Heart right ventricle (tissue), 16 donors: ENCODE data around the gene AMHR2. TPM values are rescaled to one million over a fixed set of nuclear protein-coding genes. Genes with fewer than 3 reads are reported as not detected.
"Not testable (repeated sequence)": the region's sequence is repeated elsewhere in the genome, so short reads cannot be mapped to it uniquely, and the experiment has no call there.

Experiments used
- ATAC-seq, 8 donors: fragments of 200-7000 bp; cut with Tn5 transposase; one replicate each; pipeline ENCODE4 v1.9.1; 2020; ENCODE audit warnings: mild to moderate bottlenecking in 8 of 8, moderate library complexity in 8 of 8, moderate number of reproducible peaks in 1 of 8
- DNase-seq, 2 donors: peaks; one replicate each; pipeline ENCODE4 v3.0.0-alpha.2; 2020
- H3K27ac ChIP-seq, 10 donors: fragments of 200-600 bp; sonication (generic) in 2 of 10; one replicate each; pipeline versions ENCODE4 v1.5.0 to v1.8.0; 2020 to 2022; ENCODE audit warnings: mild to moderate bottlenecking in 3 of 10
- H3K27me3 ChIP-seq, 7 donors: fragments of 200-600 bp; one replicate each; pipeline ENCODE4 v1.8.0; 2021 to 2022; ENCODE audit warnings: mild to moderate bottlenecking in 2 of 7
- H3K36me3 ChIP-seq, 9 donors: fragments of 200-600 bp; sonication (generic) in 1 of 9; one replicate each; pipeline versions ENCODE4 v1.5.0 to v1.8.0; 2020 to 2022; ENCODE audit warnings: mild to moderate bottlenecking in 2 of 9
- H3K4me1 ChIP-seq, 9 donors: fragments of 200-600 bp; sonication (generic) in 1 of 9; one replicate each; pipeline versions ENCODE4 v1.5.0 to v1.8.0; 2020 to 2022; ENCODE audit warnings: mild to moderate bottlenecking in 4 of 9
- H3K4me3 ChIP-seq, 10 donors: fragments of 200-600 bp; sonication (generic) in 2 of 10; one replicate each; pipeline versions ENCODE4 v1.5.0 to v1.8.0; 2020 to 2022; ENCODE audit warnings: mild to moderate bottlenecking in 7 of 10, moderate library complexity in 2 of 10
- H3K9me3 ChIP-seq, 11 donors: fragments of 200-600 bp in 10 of 11; sonication (generic) in 2 of 11; one replicate each; pipeline versions ENCODE4 v1.5.0 to v1.8.0; 2013 to 2022; ENCODE audit warnings: mild to moderate bottlenecking in 2 of 11, control low read depth in 1 of 11, moderate library complexity in 1 of 11
- WGBS, 2 donors: extraction: QIAGEN DNeasy Blood & Tissue Kit; methylation state at CpG; one replicate each; pipeline ENCODE4 v1.1.7; 2013; ENCODE audit warnings: inconsistent platforms in 1 of 2; 5-methylcytosine and 5-hydroxymethylcytosine counted together
- intact Hi-C, 10 donors: fragments of 100-400 bp; cut with DNase I; formaldehyde crosslinking; loops; one replicate each; pipeline versions ENCODE4 v1.11.1 to v1.14.2; 2022
- long read RNA-seq, 3 donors: library from polyadenylated mRNA; unstranded; transcript quantifications; one replicate each; pipeline ENCODE4 v2.0.0, GENCODE V29; 2020 to 2021
- polyA plus RNA-seq, 2 donors: library from polyadenylated mRNA; stranded (reverse); fragments of 200-250 nt; gene quantifications; one replicate each; pipeline ENCODE4 v1.2.3, GENCODE V29; 2013
- total RNA-seq, 10 donors: library from RNA; stranded (reverse); fragmentation: NEBNext Ultra II Directional in 3 of 10; extraction: Animal tissue kit (Norgen Biotek cat#: 25700) in 3 of 10; gene quantifications; one replicate each; pipeline versions ENCODE4 v1.2.1 to v1.2.4, GENCODE V29; 2021 to 2023
- TF ChIP-seq, protein P1 (sequence below), 9 donors: fragments of 200-600 bp; sonication (generic) in 2 of 9; IDR thresholded peaks; one replicate each; pipeline versions ENCODE4 v1.5.0 to v1.8.0; 2021 to 2022; ENCODE audit warnings: antibody characterized with exemption in 9 of 9, mild to moderate bottlenecking in 5 of 9, moderate library complexity in 1 of 9
- donor health status: Arrhythmogenic right ventricular cardiomyopathy.
- donor health status: ischemic (EF 13 %, LVEDD 7.1; RV severe dilation, severe dysfunction).
- donor health status: healthy with polysubstance abuse.
- donor health status: DM: no; HTN: yes; CAD: no.
- donor health status: DM: no; HTN: no; CAD: no.
- donor health status: ischemic (EF 25% LVEDD 6.9; RV normal size, moderate dysfunction).
- donor health status: ischemic (EF 25% LVEDD 5.7; RV mildly dilated, moderate dysfunction).
- donor health status: healthy.
- donor health status: DM: yes; HTN: yes; CAD: no.
- donor health status: Ischemic cardiomyopathy.
- donor health status: ischemic (EF 35%, LVEDD 5.7; RV mildly dilated, moderate dysfunction).
- donor health status: nonischemic (EF 11% LVEDD 7.7; RV severe dilation, severe dysfunction).
- donor health status: DM: yes; HTN: yes; CAD: no.
- donor health status: PGD.
- donor health status: ischemic (EF 29% LVEDD 5.4; RV normal size, mild dysfunction).
- donor health status: nonischemic (EF 23%, LVEDD 6.1; RV moderate dilation, normal function).

AMHR2 gene
- total RNA-seq (under 1 TPM in 5 of 10 donors, not detected in 5; 0.24 to 0.94 (median 0.64) TPM), polyA plus RNA-seq (not detected)
- long read RNA-seq, donor 1, partial matches to known transcripts = 0 of 1 reads
- long read RNA-seq, donor 1, other reads (novel, unspliced or antisense) = 1 of 1 reads
- long read RNA-seq, donor 2 = 0 reads
- long read RNA-seq, donor 3 = 0 reads

DNA sequence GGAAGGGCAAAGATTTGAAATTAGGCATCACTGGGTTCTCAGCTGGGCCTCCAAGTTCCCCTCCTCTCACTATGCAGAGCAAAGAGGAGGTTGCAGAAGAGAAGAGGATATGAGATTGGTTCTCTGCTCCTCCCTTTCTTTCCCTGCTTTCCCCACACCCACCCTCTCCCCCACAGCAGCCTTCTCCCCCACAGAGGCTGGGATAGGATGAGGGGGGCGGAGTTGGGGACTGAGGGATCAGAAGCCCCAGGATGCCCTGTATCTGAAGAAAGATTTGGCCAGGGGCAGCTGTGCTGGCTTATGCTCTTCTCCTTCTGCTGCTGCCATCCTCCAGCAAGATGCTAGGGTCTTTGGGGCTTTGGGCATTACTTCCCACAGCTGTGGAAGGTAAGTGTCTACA is at the start of gene AMHR2:
Gene AMHR2, plus strand, starts transcription at position 259 of the 400 bp plus-strand sequence. Its CDS starts 80 bp downstream, at position 339.
- H3K27me3 ChIP-seq = no peaks in the 10 kb centered on the region
- 95 to 100% methylated on average over 1 of the region's 1 CpG for WGBS, 2 donors
- H3K36me3 ChIP-seq = no peaks in the 10 kb centered on the region
- DNase-seq = no peak
- intact Hi-C loops = loop anchor here in 4 of 10 donors (5.0 kb wide), 3 partner anchors 71 to 96 kb away; partner anchors contain the start of gene NPFF (in 2 of the 4)
- no peak for ATAC-seq
- TF ChIP-seq, protein P1, sequence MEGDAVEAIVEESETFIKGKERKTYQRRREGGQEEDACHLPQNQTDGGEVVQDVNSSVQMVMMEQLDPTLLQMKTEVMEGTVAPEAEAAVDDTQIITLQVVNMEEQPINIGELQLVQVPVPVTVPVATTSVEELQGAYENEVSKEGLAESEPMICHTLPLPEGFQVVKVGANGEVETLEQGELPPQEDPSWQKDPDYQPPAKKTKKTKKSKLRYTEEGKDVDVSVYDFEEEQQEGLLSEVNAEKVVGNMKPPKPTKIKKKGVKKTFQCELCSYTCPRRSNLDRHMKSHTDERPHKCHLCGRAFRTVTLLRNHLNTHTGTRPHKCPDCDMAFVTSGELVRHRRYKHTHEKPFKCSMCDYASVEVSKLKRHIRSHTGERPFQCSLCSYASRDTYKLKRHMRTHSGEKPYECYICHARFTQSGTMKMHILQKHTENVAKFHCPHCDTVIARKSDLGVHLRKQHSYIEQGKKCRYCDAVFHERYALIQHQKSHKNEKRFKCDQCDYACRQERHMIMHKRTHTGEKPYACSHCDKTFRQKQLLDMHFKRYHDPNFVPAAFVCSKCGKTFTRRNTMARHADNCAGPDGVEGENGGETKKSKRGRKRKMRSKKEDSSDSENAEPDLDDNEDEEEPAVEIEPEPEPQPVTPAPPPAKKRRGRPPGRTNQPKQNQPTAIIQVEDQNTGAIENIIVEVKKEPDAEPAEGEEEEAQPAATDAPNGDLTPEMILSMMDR (IDR thresholded peaks at IDR 0.05) = no peak
- H3K27ac ChIP-seq = no peak within 1 kb of the TSS
- no peaks in the 10 kb centered on the region for H3K9me3 ChIP-seq
- H3K4me1 ChIP-seq = peaks cover 0 to 11% (median 8%) of the 10 kb centered on the region in 9 donors
- no peak within 1 kb of the TSS for H3K4me3 ChIP-seq

DNA sequence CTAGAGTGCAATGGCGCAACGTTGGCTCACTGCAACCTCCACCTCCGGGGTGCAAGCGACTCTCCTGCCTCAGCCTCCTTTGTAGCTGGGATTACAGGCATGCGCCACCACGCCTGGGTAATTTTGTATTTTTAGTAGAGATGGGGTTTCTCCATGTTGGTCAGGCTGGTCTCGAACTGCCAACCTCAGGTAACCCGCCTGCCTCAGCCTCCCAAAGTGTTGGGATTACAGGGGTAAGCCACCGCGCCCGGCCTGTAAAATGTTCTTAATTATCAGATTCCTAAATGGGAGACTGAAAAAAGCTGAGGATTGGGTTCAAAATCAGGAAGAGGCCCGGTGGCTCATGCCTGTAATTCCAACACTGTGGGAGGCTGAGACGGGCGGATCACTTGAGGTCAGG is 49.4 kb upstream of the AMHR2 start:
- H3K4me1 ChIP-seq = peaks cover 8 to 54% (median 24%) of the 10 kb centered on the region in 9 donors
- H3K9me3 ChIP-seq, H3K27me3 ChIP-seq, intact Hi-C loops, H3K36me3 ChIP-seq, H3K4me3 ChIP-seq, DNase-seq, ATAC-seq: not testable (repeated sequence)
- peak overlapping the region in 1 of 10 donors; percentile 54 for H3K27ac ChIP-seq
- 89 to 94% methylated on average over 14 of the region's 14 CpGs for WGBS, 2 donors

DNA sequence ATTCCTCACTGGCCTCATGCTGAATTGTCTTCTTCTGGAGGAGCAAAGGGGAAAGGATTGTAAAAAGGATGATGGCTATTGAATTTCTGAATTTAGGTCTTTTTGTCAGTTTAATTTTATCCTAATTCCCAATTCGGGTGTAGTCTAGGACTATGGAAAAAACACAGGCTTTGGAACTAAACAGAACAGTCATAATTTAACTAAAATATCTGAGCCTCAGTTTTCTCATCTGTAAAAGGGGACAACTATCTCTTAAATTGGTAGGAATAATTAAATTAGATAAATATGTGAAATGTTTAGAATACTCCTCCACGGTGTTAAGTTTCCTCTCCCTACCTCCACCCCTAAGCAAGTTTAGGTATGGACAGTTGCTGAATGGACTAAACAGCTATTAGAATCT is 46.9 kb upstream of the AMHR2 start:
- ATAC-seq = no peak
- intact Hi-C loops = no loop called here
- 88 to 90% methylated on average over 2 of the region's 2 CpGs for WGBS, 2 donors
- H3K9me3 ChIP-seq = no peaks in the 10 kb centered on the region
- no peaks in the 10 kb centered on the region for H3K27me3 ChIP-seq
- H3K36me3 ChIP-seq = peaks cover 0 to 6% (median 0%) of the 10 kb centered on the region in 9 donors
- DNase-seq = no peak
- no peak overlapping the region for H3K27ac ChIP-seq
- H3K4me1 ChIP-seq = peaks cover 0 to 40% (median 25%) of the 10 kb centered on the region in 9 donors
- TF ChIP-seq, protein P1 (IDR thresholded peaks at IDR 0.05) = no peak
- H3K4me3 ChIP-seq = no peak overlapping the region

DNA sequence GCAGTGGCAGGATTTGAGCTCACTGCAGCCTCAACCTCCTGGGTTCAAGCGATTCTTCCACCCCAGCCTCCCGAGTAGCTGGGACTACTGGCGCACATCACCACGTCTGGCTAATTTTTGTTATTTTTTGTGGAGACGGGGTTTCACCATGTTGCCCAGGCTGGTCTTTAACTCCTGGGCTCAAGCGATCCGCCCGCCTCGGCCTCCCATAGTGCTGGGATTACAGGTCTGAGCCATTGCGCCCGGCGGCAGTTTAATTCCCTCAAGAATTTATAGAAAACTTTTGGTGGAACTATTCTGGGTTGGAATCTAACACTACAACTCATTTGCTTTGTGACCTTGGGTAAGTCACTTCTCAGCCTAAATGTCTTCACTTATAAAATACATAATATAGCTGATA is 45.4 kb upstream of the AMHR2 start:
- no peaks in the 10 kb centered on the region for H3K27me3 ChIP-seq
- TF ChIP-seq, protein P1 (IDR thresholded peaks at IDR 0.05) = no peak
- intact Hi-C loops = no loop called here
- H3K4me1 ChIP-seq = peaks cover 13 to 42% (median 31%) of the 10 kb centered on the region in 9 donors
- WGBS, 2 donors = 97 to 98% methylated on average over 12 of the region's 12 CpGs
- ATAC-seq (no peak), DNase-seq (no peak)
- peak overlapping the region in 9 of 10 donors; percentile 91 to 99 (median 96) for H3K27ac ChIP-seq
- no peak overlapping the region for H3K4me3 ChIP-seq
- H3K36me3 ChIP-seq = peaks cover 0 to 21% (median 13%) of the 10 kb centered on the region in 9 donors
- H3K9me3 ChIP-seq = no peaks in the 10 kb centered on the region
